ENCODE data around the gene WDR64.

GRCh38 chr1:241701483-241702295 is 49.6 kb downstream of the WDR64 start:
- TF ChIP-seq CTCF (IDR thresholded peaks at IDR 0.05) (no peak), POLR2AphosphoS5 (IDR thresholded peaks at IDR 0.05) (no peak), POLR2A (IDR thresholded peaks at IDR 0.05) (no peak), EP300 (IDR thresholded peaks at IDR 0.05) (no peak)

Data from sigmoid colon (tissue), 4 donors.